B cell (primary cell): Measurements from ENCODE around the gene NAXE. TPM values are rescaled to one million over a fixed set of nuclear protein-coding genes. Genes with fewer than 3 reads are reported as not detected.

Experiments
- ATAC-seq: fragments of 200-7000 bp; cut with Tn5 transposase; one replicate; pipeline ENCODE4 v1.10.0; 2021; ENCODE audit warnings: low read depth, mild to moderate bottlenecking, moderate number of reproducible peaks, moderate library complexity
- CTCF ChIA-PET: fragments of 350-600 bp; sonication (Branson Sonifier 250); formaldehyde crosslinking; loops from one replicate; lab custom pipeline; 2021; ENCODE audit warnings: antibody characterized with exemption, inconsistent platforms; lab: Charles Lee
- POLR2A ChIA-PET: fragments of 350-600 bp; sonication (Branson Sonifier 250); formaldehyde crosslinking; loops from one replicate; lab custom pipeline; 2021; ENCODE audit warnings: antibody characterized with exemption; lab: Charles Lee
- DNase-seq: peaks from one replicate; pipeline ENCODE4 v3.0.0; 2013
- H2AFZ ChIP-seq: 2 replicates; pipeline ENCODE4 v1.6.1; 2012; ENCODE audit warnings: mild to moderate bottlenecking, low read depth, low read length; ENCODE audit not compliant: insufficient read depth, poor library complexity, severe bottlenecking
- H3K27ac ChIP-seq, 2 donors: 1 replicate in 1 of 2; 2 replicates in 1 of 2; pipeline ENCODE4 v1.5.1; 2012 to 2013; ENCODE audit warnings: low read length in 2 of 2, mild to moderate bottlenecking in 2 of 2, moderate library complexity in 1 of 2
- H3K27me3 ChIP-seq, 4 experiments: fragments of 200-600 bp in 1 of 4; sonication (generic) in 1 of 4; replicated peaks in 1 of 4; 1 replicate in 2 of 4; 2 replicates in 2 of 4; pipeline versions ENCODE4 v1.6.1 to v1.7.0; 2013 to 2016; ENCODE audit warnings: low read length in 3 of 4, mild to moderate bottlenecking in 2 of 4, mixed read lengths in 1 of 4, moderate library complexity in 1 of 4; ENCODE audit not compliant: insufficient read depth in 4 of 4, control insufficient read depth in 3 of 4; ENCODE audit errors: control extremely low read depth in 1 of 4
- H3K36me3 ChIP-seq, 2 experiments: replicated peaks in 1 of 2; 1 replicate in 1 of 2; 2 replicates in 1 of 2; pipeline versions ENCODE4 v1.6.1 to v1.7.1; 2013; ENCODE audit warnings: low read length in 1 of 2; ENCODE audit not compliant: insufficient read depth in 2 of 2, control insufficient read depth in 1 of 2; ENCODE audit errors: control extremely low read depth in 1 of 2, extremely low read depth in 1 of 2
- H3K4me1 ChIP-seq, 2 donors: fragments of 200-600 bp in 1 of 2; sonication (generic) in 1 of 2; 1 replicate in 1 of 2; 2 replicates in 1 of 2; pipeline versions ENCODE4 v1.5.1 to v1.6.1; 2013 to 2017; ENCODE audit warnings: low read length in 2 of 2; ENCODE audit not compliant: control insufficient read depth in 2 of 2, insufficient read depth in 2 of 2
- H3K4me2 ChIP-seq: replicated peaks from 2 replicates; pipeline ENCODE3; 2012; ENCODE audit warnings: mild to moderate bottlenecking, low read depth, low read length; ENCODE audit not compliant: poor library complexity, severe bottlenecking
- H3K4me3 ChIP-seq, 5 experiments: fragments of 200-600 bp in 1 of 5; sonication (generic) in 1 of 5; 1 replicate in 3 of 5; 2 replicates in 2 of 5; pipeline versions ENCODE4 v1.5.1 to v1.7.0; 2011 to 2016; ENCODE audit warnings: low read length in 4 of 5, mild to moderate bottlenecking in 4 of 5, low read depth in 2 of 5, control low read depth in 1 of 5, moderate library complexity in 1 of 5; ENCODE audit not compliant: insufficient read depth in 1 of 5; ENCODE audit errors: control extremely low read depth in 1 of 5, extremely low read depth in 1 of 5
- H3K79me2 ChIP-seq: fragments of 200-600 bp; sonication (generic); one replicate; pipeline ENCODE4 v1.6.0; 2016; ENCODE audit warnings: low read length; ENCODE audit not compliant: control insufficient read depth, insufficient read depth
- H3K9ac ChIP-seq: fragments of 200-600 bp; sonication (generic); 2 replicates; pipeline ENCODE4 v1.6.1; 2017; ENCODE audit warnings: mild to moderate bottlenecking, low read length, moderate library complexity
- H3K9me3 ChIP-seq, 3 donors: one replicate each; pipeline versions ENCODE4 v1.6.1 to v1.7.1; 2013; ENCODE audit warnings: low read length in 2 of 3; ENCODE audit not compliant: control insufficient read depth in 2 of 3, insufficient read depth in 1 of 3; ENCODE audit errors: control extremely low read depth in 1 of 3
- H4K20me1 ChIP-seq: 2 replicates; pipeline ENCODE4 v1.6.0; 2012; ENCODE audit warnings: mild to moderate bottlenecking, low read length; ENCODE audit not compliant: insufficient read depth, control insufficient read depth, poor library complexity, severe bottlenecking
- H3K27ac Mint-ChIP-seq: one replicate; pipeline ENCODE4 v1.8.0; 2021; ENCODE audit warnings: mixed read lengths
- H3K27me3 Mint-ChIP-seq: one replicate; pipeline ENCODE4 v1.8.0; 2021; ENCODE audit warnings: mixed read lengths
- H3K4me1 Mint-ChIP-seq: one replicate; pipeline ENCODE4 v1.8.0; 2021; ENCODE audit warnings: mixed read lengths
- H3K4me3 Mint-ChIP-seq: one replicate; pipeline ENCODE4 v1.8.0; 2021; ENCODE audit warnings: mixed read lengths
- H3K9me3 Mint-ChIP-seq: one replicate; pipeline ENCODE4 v1.8.0; 2022; ENCODE audit warnings: mixed read lengths; ENCODE audit not compliant: insufficient read depth
- CTCF ChIP-seq: fragments of 200-600 bp; IDR thresholded peaks from one replicate; pipeline ENCODE4 v1.8.0; 2022; ENCODE audit warnings: antibody characterized with exemption, mild to moderate bottlenecking
- EZH2 ChIP-seq: IDR thresholded peaks from 2 replicates; pipeline ENCODE4 v1.6.1; 2012; ENCODE audit warnings: borderline replicate concordance, low read depth, mild to moderate bottlenecking, moderate library complexity, low read length; ENCODE audit not compliant: insufficient read depth, poor library complexity, severe bottlenecking
- WGBS: methylation state at CpG from one replicate; pipeline ENCODE4 v1.1.5; 2013; ENCODE audit warnings: missing lambda C conversion rate; ENCODE audit not compliant: insufficient coverage; 5-methylcytosine and 5-hydroxymethylcytosine counted together
- intact Hi-C: fragments of 100-400 bp; cut with micrococcal nuclease; formaldehyde crosslinking; loops from one replicate; pipeline ENCODE4 v1.10.0; 2022
- polyA plus RNA-seq: library from polyadenylated mRNA; depleted of rRNA; stranded (reverse); fragments of >200 nt; gene quantifications from 2 replicates; pipeline ENCODE4 v1.2.3, GENCODE V29; 2012
- total RNA-seq, 2 donors: library from RNA; stranded (reverse); fragments of 120-200 nt in 1 of 2; gene quantifications; 1 replicate in 1 of 2; 2 replicates in 1 of 2; pipeline versions ENCODE4 v1.2.3 to v1.2.4, GENCODE V29; 2013 to 2022

The NAXE gene
- total and polyA plus RNA-seq, 2 donors (not counting 1 experiment from before 2014, with no cell fraction given), result 42.8 to 59.7 TPM

GRCh38 chr1:156577550-156577949 lies 14.0 kb upstream of the NAXE start:
- ChIA-PET POLR2A (no interaction called here), CTCF (interaction anchor here (0.7 to 1.1 kb wide), 3 partner anchors 11 to 97 kb away, joined by 3 read pairs; no protein-coding TSS in a partner anchor)
- Histone ChIP-seq H3K27ac (no peak overlapping the region), H3K9me3 (peaks cover 0 to 2% (median 0%) of the 10 kb centered on the region in 3 donors), H3K36me3 (no peaks in the 10 kb centered on the region), H2AFZ (no peak overlapping the region), H4K20me1 (no peaks in the 10 kb centered on the region), H3K4me1 (peaks cover 15 to 18% of the 10 kb centered on the region in 2 donors), H3K27me3 (peaks cover 0 to 7% (median 3%) of the 10 kb centered on the region in 4 experiments), H3K9ac (no peak overlapping the region), H3K4me3 (no peak overlapping the region), H3K79me2 (peaks cover 8% of the 10 kb centered on the region), H3K4me2 (no peak overlapping the region)
- intact Hi-C loops, result no loop called here
- Mint-ChIP-seq H3K27ac (no peak overlapping the region), H3K9me3 (no peaks in the 10 kb centered on the region), H3K4me3 (no peak overlapping the region), H3K4me1 (peaks cover 18% of the 10 kb centered on the region), H3K27me3 (peaks cover 8% of the 10 kb centered on the region)
- 88% methylated on average over 2 of the region's 3 CpGs for WGBS
- TF ChIP-seq CTCF (no peak), EZH2 (no peak)
- ATAC-seq (no peak), DNase-seq (no peak)

- H3K27me3 ChIP-seq, result peaks cover 0 to 3% (median under 1%) of the 10 kb centered on the region in 4 experiments
- ChIA-PET POLR2A (interaction anchor here (1.5 kb wide), 1 partner anchor 30 kb away, joined by 6 read pairs; no protein-coding TSS in a partner anchor), CTCF (interaction anchor here (0.8 to 6.9 kb wide), 3 partner anchors 16 to 94 kb away, joined by 3 to 52 read pairs (median 4); no protein-coding TSS in a partner anchor)
- H3K79me2 ChIP-seq, result peaks cover 13% of the 10 kb centered on the region
- Mint-ChIP-seq H3K27me3 (peaks cover 3% of the 10 kb centered on the region), H3K9me3 (no peaks in the 10 kb centered on the region), H3K4me1 (peaks cover 19% of the 10 kb centered on the region), H3K4me3 (no peak overlapping the region), H3K27ac (no peak overlapping the region)
- no peak for DNase-seq
- H3K36me3 ChIP-seq, result no peaks in the 10 kb centered on the region
- intact Hi-C loops, result no loop called here
- peaks cover 15 to 20% of the 10 kb centered on the region in 2 donors for H3K4me1 ChIP-seq
- H3K4me2 ChIP-seq, result no peak overlapping the region
- no peaks in the 10 kb centered on the region for H4K20me1 ChIP-seq
- TF ChIP-seq CTCF (no peak), EZH2 (no peak)
- peaks cover 0 to 2% (median 0%) of the 10 kb centered on the region in 3 donors for H3K9me3 ChIP-seq
- no peak overlapping the region for H3K27ac ChIP-seq
- no peak overlapping the region for H3K9ac ChIP-seq
- WGBS, result no CpG with 5 or more reads among the region's 7 CpGs
- H2AFZ ChIP-seq, result no peak overlapping the region
- no peak for ATAC-seq
- H3K4me3 ChIP-seq, result no peak overlapping the region
Measured at GRCh38 chr1:156578055-156578454, 13.5 kb upstream of the NAXE start.
